Loucy (cell line): ENCODE results near the gene TBC1D2.

Source experiments
- H2AFZ ChIP-seq: fragments of 200-600 bp; sonication (generic); 2 replicates; pipeline ENCODE4 v1.6.0; 2016; ENCODE audit warnings: antibody characterized with exemption, mild to moderate bottlenecking, low read length, moderate library complexity
- H3F3A ChIP-seq: fragments of 200-600 bp; 2 replicates; pipeline ENCODE4 v1.6.0; 2016; ENCODE audit warnings: antibody characterized with exemption, low read depth, mild to moderate bottlenecking
- H3K27me3 ChIP-seq: fragments of 200-600 bp; sonication (generic); 2 replicates; pipeline ENCODE4 v1.6.1; 2014; ENCODE audit warnings: low read length, mild to moderate bottlenecking; ENCODE audit not compliant: insufficient read depth, poor library complexity, severe bottlenecking
- H3K36me3 ChIP-seq: fragments of 200-600 bp; sonication (generic); 2 replicates; pipeline ENCODE4 v1.6.1; 2016; ENCODE audit warnings: low read length; ENCODE audit not compliant: insufficient read depth
- H3K4me1 ChIP-seq: fragments of 200-600 bp; sonication (generic); 2 replicates; pipeline ENCODE4 v1.5.1; 2014; ENCODE audit warnings: low read length, mild to moderate bottlenecking; ENCODE audit not compliant: insufficient read depth, poor library complexity, severe bottlenecking
- H3K4me2 ChIP-seq: fragments of 200-600 bp; sonication (generic); 2 replicates; pipeline ENCODE4 v1.6.0; 2014; ENCODE audit warnings: antibody characterized with exemption, low read length, low read depth, mild to moderate bottlenecking; ENCODE audit not compliant: poor library complexity, severe bottlenecking
- H3K4me3 ChIP-seq: fragments of 200-600 bp; sonication (generic); 2 replicates; pipeline ENCODE4 v1.5.1; 2014; ENCODE audit warnings: low read length, mild to moderate bottlenecking, mixed read lengths; ENCODE audit not compliant: poor library complexity, severe bottlenecking
- H3K79me2 ChIP-seq: fragments of 200-600 bp; sonication (generic); 2 replicates; pipeline ENCODE4 v1.6.1; 2014; ENCODE audit warnings: low read length; ENCODE audit not compliant: insufficient read depth
- H3K9ac ChIP-seq: fragments of 200-600 bp; sonication (generic); 2 replicates; pipeline ENCODE4 v1.6.0; 2014; ENCODE audit warnings: mild to moderate bottlenecking, low read depth, low read length, moderate library complexity; ENCODE audit not compliant: poor library complexity, severe bottlenecking
- H3K9me2 ChIP-seq: fragments of 200-600 bp; sonication (generic); replicated peaks from 2 replicates; pipeline ENCODE4 v1.6.1; 2016; ENCODE audit warnings: low read depth, low read length, mixed read lengths
- H3K9me3 ChIP-seq: fragments of 200-600 bp; sonication (generic); 2 replicates; pipeline ENCODE4 v1.6.1; 2014; ENCODE audit warnings: mild to moderate bottlenecking, antibody characterized with exemption, low read length, low read depth; ENCODE audit not compliant: insufficient read depth
- H4K20me1 ChIP-seq: fragments of 200-600 bp; sonication (generic); 2 replicates; pipeline ENCODE4 v1.6.0; 2014; ENCODE audit warnings: antibody characterized with exemption, low read length, mild to moderate bottlenecking; ENCODE audit not compliant: insufficient read depth, poor library complexity, severe bottlenecking
- EZH2phosphoT487 ChIP-seq: fragments of 200-600 bp; IDR thresholded peaks from 2 replicates; pipeline ENCODE4 v1.6.1; 2018; ENCODE audit warnings: antibody characterized with exemption, mild to moderate bottlenecking, moderate library complexity, borderline replicate concordance
- TF ChIP-seq, protein P1 (sequence below): fragments of 200-600 bp; sonication (generic); conservative IDR thresholded peaks from 2 replicates; pipeline ENCODE4 v1.5.1; 2014; ENCODE audit warnings: mild to moderate bottlenecking, antibody characterized with exemption, low read length

Gene TBC1D2

GRCh38 chr9:98255061-98255577 is 330 bp downstream of the TBC1D2 start:
- Histone ChIP-seq H2AFZ (peak overlapping the region; percentile 98), H3K36me3 (no peaks in the 10 kb centered on the region), H3K4me1 (peaks cover 6% of the 10 kb centered on the region), H3K9me2 (no peaks in the 10 kb centered on the region), H3K79me2 (no peaks in the 10 kb centered on the region), H3K4me3 (peak overlapping the region; percentile 82), H4K20me1 (no peaks in the 10 kb centered on the region), H3K27me3 (no peaks in the 10 kb centered on the region), H3K9ac (peak overlapping the region; percentile 86), H3F3A (no peaks in the 10 kb centered on the region), H3K4me2 (peak overlapping the region; percentile 83), H3K9me3 (no peaks in the 10 kb centered on the region)
- TF ChIP-seq, protein P1, sequence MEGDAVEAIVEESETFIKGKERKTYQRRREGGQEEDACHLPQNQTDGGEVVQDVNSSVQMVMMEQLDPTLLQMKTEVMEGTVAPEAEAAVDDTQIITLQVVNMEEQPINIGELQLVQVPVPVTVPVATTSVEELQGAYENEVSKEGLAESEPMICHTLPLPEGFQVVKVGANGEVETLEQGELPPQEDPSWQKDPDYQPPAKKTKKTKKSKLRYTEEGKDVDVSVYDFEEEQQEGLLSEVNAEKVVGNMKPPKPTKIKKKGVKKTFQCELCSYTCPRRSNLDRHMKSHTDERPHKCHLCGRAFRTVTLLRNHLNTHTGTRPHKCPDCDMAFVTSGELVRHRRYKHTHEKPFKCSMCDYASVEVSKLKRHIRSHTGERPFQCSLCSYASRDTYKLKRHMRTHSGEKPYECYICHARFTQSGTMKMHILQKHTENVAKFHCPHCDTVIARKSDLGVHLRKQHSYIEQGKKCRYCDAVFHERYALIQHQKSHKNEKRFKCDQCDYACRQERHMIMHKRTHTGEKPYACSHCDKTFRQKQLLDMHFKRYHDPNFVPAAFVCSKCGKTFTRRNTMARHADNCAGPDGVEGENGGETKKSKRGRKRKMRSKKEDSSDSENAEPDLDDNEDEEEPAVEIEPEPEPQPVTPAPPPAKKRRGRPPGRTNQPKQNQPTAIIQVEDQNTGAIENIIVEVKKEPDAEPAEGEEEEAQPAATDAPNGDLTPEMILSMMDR = no peak
- TF ChIP-seq EZH2phosphoT487 = no peak

DNA sequence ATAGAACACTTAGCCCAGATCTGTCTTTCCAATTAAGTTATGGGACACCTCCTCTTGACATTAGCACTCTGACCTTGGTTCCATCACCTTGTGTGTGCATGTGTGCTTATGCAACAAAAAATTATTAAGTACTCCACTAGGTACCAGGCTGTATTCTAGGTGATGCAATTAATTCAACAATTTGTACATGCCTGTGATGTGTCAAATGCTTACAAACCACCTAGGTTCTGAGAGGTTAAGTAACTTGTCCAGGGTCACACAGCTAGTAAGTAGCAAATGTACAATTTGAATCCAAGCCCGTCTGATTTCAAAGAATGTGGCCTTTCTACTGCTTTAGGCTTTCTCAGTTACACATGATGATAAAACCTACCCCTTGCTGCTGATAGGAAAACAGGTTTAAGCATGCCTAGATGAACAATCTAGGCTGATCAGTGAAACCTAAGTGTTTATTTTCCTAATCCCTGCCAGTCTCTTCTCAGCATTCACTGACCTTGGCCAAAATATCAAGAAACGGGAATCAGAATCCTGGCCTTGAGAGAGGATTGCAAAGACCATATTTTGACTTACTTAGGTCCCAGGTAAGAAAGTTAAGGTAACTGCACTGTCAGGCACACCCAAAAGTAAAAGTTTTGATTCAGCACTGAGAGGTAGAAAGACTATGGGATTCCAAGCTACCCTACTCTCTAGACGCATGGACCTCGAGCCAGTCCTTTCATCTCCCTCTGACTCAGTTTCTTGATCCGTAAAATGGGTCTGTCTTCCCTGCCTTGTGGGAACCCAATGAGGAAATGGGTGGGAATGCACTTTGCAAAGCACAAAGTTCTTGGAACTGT is 1.0 kb downstream of the TBC1D2 start:
- H2AFZ ChIP-seq = peak overlapping the region; percentile 98

DNA sequence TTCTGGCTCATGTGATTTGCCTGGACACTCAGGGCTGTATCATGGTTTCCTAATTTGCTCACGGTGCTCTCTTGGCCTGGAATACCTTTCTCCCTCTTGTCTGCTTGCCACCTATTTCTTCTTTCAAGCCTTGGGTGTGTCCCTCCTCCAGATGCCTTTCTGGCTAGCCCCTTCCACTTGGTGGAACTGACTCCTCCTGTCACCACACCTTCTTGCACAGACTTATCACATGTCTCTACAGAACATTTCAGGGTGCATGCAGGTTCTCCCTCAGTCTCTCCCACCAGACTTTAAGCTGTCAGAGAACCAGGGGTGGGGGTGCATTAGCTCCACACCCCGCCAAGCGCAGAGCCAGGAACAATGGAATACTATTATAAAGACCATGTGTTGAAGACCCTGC is 1.9 kb downstream of the TBC1D2 start:
- TF ChIP-seq, protein P1 = no peak
- no peak for TF ChIP-seq EZH2phosphoT487
- Histone ChIP-seq H3K4me2 (no peak overlapping the region), H3K9ac (no peak overlapping the region), H4K20me1 (no peaks in the 10 kb centered on the region), H3K36me3 (no peaks in the 10 kb centered on the region), H3F3A (no peaks in the 10 kb centered on the region), H2AFZ (no peak overlapping the region), H3K4me1 (peaks cover 6% of the 10 kb centered on the region), H3K9me2 (no peaks in the 10 kb centered on the region), H3K9me3 (no peaks in the 10 kb centered on the region), H3K4me3 (no peak overlapping the region), H3K79me2 (no peaks in the 10 kb centered on the region), H3K27me3 (no peaks in the 10 kb centered on the region)

More for the DNA sequence above, 1.0 kb downstream of the TBC1D2 start:
- Histone ChIP-seq H3K4me1 (peaks cover 6% of the 10 kb centered on the region), H3K9ac (peak overlapping the region; percentile 86), H3K79me2 (no peaks in the 10 kb centered on the region), H3K36me3 (no peaks in the 10 kb centered on the region), H3K27me3 (no peaks in the 10 kb centered on the region), H3K9me2 (no peaks in the 10 kb centered on the region), H3F3A (no peaks in the 10 kb centered on the region), H3K4me2 (peak overlapping the region; percentile 83), H3K9me3 (no peaks in the 10 kb centered on the region), H4K20me1 (no peaks in the 10 kb centered on the region), H3K4me3 (peak overlapping the region; percentile 82)
- no peak for TF ChIP-seq EZH2phosphoT487
- TF ChIP-seq, protein P1 = no peak
